ENCODE measurements around the gene HOXA11.

The HOXA11 gene

GRCh38 chr7:27205325-27206280, 20.6 kb upstream of the HOXA11 start:
- no peak for DNase-seq (ENCODE audit: low read depth)

- no peak for DNase-seq (ENCODE audit: low read depth)
These were observed 19.9 kb upstream of the HOXA11 start for GRCh38 chr7:27204851-27205322.

GRCh38 chr7:27203964-27204594, 19.0 kb upstream of the HOXA11 start:
- no peak for DNase-seq (ENCODE audit: low read depth)

- DNase-seq (ENCODE audit: low read depth), result no peak
These were observed 18.4 kb upstream of the HOXA11 start for GRCh38 chr7:27203365-27203953.

- DNase-seq (ENCODE audit: low read depth), result no peak
These were observed 17.8 kb upstream of the HOXA11 start for GRCh38 chr7:27202862-27203134.

- DNase-seq (ENCODE audit: low read depth), result no peak
These were observed 17.2 kb upstream of the HOXA11 start for GRCh38 chr7:27202018-27202861.

- DNase-seq (ENCODE audit: low read depth), result no peak
These were observed 16.6 kb upstream of the HOXA11 start for GRCh38 chr7:27201580-27202017.

- no peak for DNase-seq (ENCODE audit: low read depth)
These were observed 15.9 kb upstream of the HOXA11 start for GRCh38 chr7:27200761-27201579.

- DNase-seq (ENCODE audit: low read depth), result no peak
These were observed 15.1 kb upstream of the HOXA11 start, which contains the start of gene HOXA13 for GRCh38 chr7:27199849-27200760. HOXA13 (minus strand) TSS chr7:27200091; CDS start chr7:27200077, 14 bp downstream.

GRCh38 chr7:27198871-27199801, 14.1 kb upstream of the HOXA11 start:
- no peak for DNase-seq (ENCODE audit: low read depth)

- no peak for DNase-seq (ENCODE audit: low read depth)
These were observed 13.3 kb upstream of the HOXA11 start for GRCh38 chr7:27198138-27198841.

- DNase-seq (ENCODE audit: low read depth), result no peak
These were observed 12.4 kb upstream of the HOXA11 start for GRCh38 chr7:27197137-27198042.

GRCh38 chr7:27196287-27196767, 11.3 kb upstream of the HOXA11 start:
- DNase-seq (ENCODE audit: low read depth), result no peak

GRCh38 chr7:27194686-27195379, 9.8 kb upstream of the HOXA11 start:
- DNase-seq (ENCODE audit: low read depth), result no peak

GRCh38 chr7:27194002-27194352, 8.9 kb upstream of the HOXA11 start:
- no peak for DNase-seq (ENCODE audit: low read depth)

GRCh38 chr7:27193335-27194001, 8.4 kb upstream of the HOXA11 start:
- no peak for DNase-seq (ENCODE audit: low read depth)

Data from CMK (cell line).